Subcutaneous abdominal adipose tissue (tissue), 5 donors: ENCODE data around the gene MUC5AC.
"Not testable (repeated sequence)": the region's sequence is repeated elsewhere in the genome, so short reads cannot be mapped to it uniquely, and the experiment has no call there.

Source experiments
- H3K27ac ChIP-seq: one replicate; pipeline ENCODE4 v1.7.0; 2013; ENCODE audit warnings: low read depth, mild to moderate bottlenecking, inconsistent platforms, low read length, moderate library complexity
- H3K27me3 ChIP-seq, 5 donors: one replicate each; pipeline ENCODE4 v1.7.0; 2013; ENCODE audit warnings: low read length in 5 of 5, inconsistent platforms in 1 of 5; ENCODE audit not compliant: control insufficient read depth in 5 of 5, insufficient read depth in 4 of 5
- H3K36me3 ChIP-seq, 5 donors: one replicate each; pipeline ENCODE4 v1.7.0; 2013; ENCODE audit warnings: low read length in 5 of 5; ENCODE audit not compliant: control insufficient read depth in 5 of 5, insufficient read depth in 5 of 5
- H3K4me1 ChIP-seq, 5 donors: one replicate each; pipeline ENCODE4 v1.7.0; 2013; ENCODE audit warnings: low read length in 5 of 5, mild to moderate bottlenecking in 3 of 5, moderate library complexity in 1 of 5; ENCODE audit not compliant: control insufficient read depth in 5 of 5, insufficient read depth in 5 of 5
- H3K4me3 ChIP-seq, 5 donors: one replicate each; pipeline ENCODE4 v1.7.0; 2013; ENCODE audit warnings: low read length in 5 of 5, low read depth in 1 of 5
- H3K9ac ChIP-seq, 5 donors: one replicate each; pipeline ENCODE4 v1.7.0; 2013; ENCODE audit warnings: low read length in 5 of 5, mild to moderate bottlenecking in 4 of 5, moderate library complexity in 3 of 5
- H3K9me3 ChIP-seq, 5 donors: one replicate each; pipeline ENCODE4 v1.7.0; 2013; ENCODE audit warnings: low read length in 5 of 5; ENCODE audit not compliant: control insufficient read depth in 5 of 5
- donor health status: healthy.
- donor health status: healthy.
- donor health status: healthy.
- donor health status: healthy.
- donor health status: healthy.

Gene MUC5AC

DNA sequence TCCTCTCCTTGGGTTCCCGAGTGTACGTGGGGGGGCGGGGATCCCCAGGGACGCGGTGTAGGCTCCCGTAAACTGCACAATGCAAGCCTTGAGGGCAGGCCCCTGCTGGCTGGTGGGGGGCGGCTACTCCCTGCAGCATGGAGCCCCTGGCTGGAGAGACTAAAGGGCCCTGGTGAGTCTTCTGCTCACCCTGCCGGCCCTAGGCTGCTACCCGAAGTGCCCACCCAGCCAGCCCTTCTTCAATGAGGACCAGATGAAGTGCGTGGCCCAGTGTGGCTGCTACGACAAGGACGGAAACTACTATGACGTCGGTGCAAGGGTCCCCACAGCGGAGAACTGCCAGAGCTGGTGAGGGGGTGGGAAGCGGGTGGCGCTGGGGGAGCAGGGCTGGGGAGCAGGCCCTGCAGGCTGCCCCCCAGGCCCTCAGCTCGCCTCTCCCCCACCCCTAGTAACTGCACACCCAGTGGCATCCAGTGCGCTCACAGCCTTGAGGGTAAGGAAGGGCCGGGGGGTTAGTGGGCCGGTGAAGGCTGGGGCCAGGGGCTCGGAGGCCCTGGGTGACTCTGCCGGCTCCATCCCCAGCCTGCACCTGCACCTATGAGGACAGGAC is 81.9 kb downstream of the MUC5AC start:
- peaks cover 0 to 8% (median 0%) of the 10 kb centered on the region in 5 donors for H3K27me3 ChIP-seq
- no peaks in the 10 kb centered on the region for H3K4me1 ChIP-seq
- no peaks in the 10 kb centered on the region for H3K9me3 ChIP-seq

DNA sequence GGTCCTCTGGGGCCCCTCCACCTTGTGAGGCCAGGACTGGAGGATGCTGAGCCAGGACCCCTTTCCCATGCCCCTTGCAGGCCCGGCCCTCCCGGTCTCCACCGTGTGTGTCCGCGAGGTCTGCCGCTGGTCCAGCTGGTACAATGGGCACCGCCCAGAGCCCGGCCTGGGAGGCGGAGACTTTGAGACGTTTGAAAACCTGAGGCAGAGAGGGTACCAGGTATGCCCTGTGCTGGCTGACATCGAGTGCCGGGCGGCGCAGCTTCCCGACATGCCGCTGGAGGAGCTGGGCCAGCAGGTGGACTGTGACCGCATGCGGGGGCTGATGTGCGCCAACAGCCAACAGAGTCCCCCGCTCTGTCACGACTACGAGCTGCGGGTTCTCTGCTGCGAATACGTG is 83.0 kb downstream of the MUC5AC start:
- Histone ChIP-seq H3K4me3 (no peak overlapping the region), H3K9ac (no peak overlapping the region), H3K9me3 (no peaks in the 10 kb centered on the region), H3K4me1 (no peaks in the 10 kb centered on the region), H3K27me3 (peaks cover 0 to 8% (median 0%) of the 10 kb centered on the region in 5 donors), H3K36me3 (no peaks in the 10 kb centered on the region), H3K27ac (no peak overlapping the region)

More for the DNA sequence above, 81.9 kb downstream of the MUC5AC start:
- Histone ChIP-seq H3K4me3 (no peak overlapping the region), H3K27ac (no peak overlapping the region), H3K36me3 (no peaks in the 10 kb centered on the region), H3K9ac (no peak overlapping the region)

DNA sequence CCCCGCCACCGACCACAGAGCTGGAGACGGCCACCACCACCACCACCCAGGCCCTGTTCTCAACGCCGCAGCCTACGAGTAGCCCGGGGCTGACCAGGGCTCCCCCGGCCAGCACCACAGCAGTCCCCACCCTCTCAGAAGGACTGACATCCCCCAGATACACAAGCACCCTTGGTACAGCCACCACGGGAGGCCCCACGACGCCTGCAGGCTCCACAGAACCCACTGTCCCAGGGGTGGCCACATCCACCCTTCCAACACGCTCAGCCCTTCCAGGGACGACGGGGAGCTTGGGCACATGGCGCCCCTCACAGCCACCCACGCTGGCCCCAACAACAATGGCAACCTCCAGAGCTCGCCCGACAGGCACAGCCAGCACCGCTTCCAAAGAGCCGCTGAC is 84.0 kb downstream of the MUC5AC start:
- no peak overlapping the region for H3K9ac ChIP-seq
- no peak overlapping the region for H3K27ac ChIP-seq
- H3K36me3 ChIP-seq = no peaks in the 10 kb centered on the region
- no peaks in the 10 kb centered on the region for H3K4me1 ChIP-seq
- H3K27me3 ChIP-seq = no peaks in the 10 kb centered on the region
- H3K9me3 ChIP-seq = no peaks in the 10 kb centered on the region
- H3K4me3 ChIP-seq = no peak overlapping the region

DNA sequence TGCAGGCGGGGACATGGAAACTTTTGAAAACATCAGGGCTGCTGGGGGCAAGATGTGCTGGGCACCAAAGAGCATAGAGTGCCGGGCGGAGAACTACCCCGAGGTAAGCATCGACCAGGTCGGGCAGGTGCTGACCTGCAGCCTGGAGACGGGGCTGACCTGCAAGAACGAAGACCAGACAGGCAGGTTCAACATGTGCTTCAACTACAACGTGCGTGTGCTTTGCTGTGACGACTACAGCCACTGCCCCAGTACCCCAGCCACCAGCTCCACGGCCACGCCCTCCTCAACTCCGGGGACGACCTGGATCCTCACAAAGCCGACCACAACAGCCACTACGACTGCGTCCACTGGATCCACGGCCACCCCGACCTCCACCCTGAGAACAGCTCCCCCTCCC is 84.5 kb downstream of the MUC5AC start:
- Histone ChIP-seq H3K4me1 (no peaks in the 10 kb centered on the region), H3K27me3 (no peaks in the 10 kb centered on the region), H3K36me3 (no peaks in the 10 kb centered on the region), H3K9me3 (no peaks in the 10 kb centered on the region), H3K9ac (no peak overlapping the region), H3K4me3 (no peak overlapping the region), H3K27ac (no peak overlapping the region)

DNA sequence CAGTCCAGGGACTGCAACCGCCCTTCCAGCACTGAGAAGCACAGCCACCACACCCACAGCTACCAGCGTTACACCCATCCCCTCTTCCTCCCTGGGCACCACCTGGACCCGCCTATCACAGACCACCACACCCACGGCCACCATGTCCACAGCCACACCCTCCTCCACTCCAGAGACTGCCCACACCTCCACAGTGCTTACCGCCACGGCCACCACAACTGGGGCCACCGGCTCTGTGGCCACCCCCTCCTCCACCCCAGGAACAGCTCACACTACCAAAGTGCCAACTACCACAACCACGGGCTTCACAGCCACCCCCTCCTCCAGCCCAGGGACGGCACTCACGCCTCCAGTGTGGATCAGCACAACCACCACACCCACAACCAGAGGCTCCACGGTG is 85.0 kb downstream of the MUC5AC start:
- H3K36me3 ChIP-seq, H3K9me3 ChIP-seq, H3K9ac ChIP-seq, H3K27ac ChIP-seq, H3K4me3 ChIP-seq, H3K27me3 ChIP-seq, H3K4me1 ChIP-seq: not testable (repeated sequence)

DNA sequence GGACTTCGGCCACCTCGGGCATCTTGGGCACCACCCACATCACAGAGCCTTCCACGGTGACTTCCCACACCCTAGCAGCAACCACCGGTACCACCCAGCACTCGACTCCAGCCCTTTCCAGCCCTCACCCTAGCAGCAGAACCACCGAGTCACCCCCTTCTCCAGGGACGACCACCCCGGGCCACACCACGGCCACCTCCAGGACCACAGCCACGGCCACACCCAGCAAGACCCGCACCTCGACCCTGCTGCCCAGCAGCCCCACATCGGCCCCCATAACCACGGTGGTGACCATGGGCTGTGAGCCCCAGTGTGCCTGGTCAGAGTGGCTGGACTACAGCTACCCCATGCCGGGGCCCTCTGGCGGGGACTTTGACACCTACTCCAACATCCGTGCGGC is 85.8 kb downstream of the MUC5AC start:
- H3K36me3 ChIP-seq, H3K9me3 ChIP-seq, H3K27me3 ChIP-seq, H3K9ac ChIP-seq, H3K27ac ChIP-seq, H3K4me1 ChIP-seq, H3K4me3 ChIP-seq: not testable (repeated sequence)

DNA sequence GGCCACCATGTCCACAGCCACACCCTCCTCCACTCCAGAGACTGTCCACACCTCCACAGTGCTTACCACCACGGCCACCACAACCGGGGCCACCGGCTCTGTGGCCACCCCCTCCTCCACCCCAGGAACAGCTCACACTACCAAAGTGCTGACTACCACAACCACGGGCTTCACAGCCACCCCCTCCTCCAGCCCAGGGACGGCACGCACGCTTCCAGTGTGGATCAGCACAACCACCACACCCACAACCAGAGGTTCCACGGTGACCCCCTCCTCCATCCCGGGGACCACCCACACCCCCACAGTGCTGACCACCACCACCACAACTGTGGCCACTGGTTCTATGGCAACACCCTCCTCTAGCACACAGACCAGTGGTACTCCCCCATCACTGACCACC is 86.8 kb downstream of the MUC5AC start:
- H3K4me3 ChIP-seq, H3K9ac ChIP-seq, H3K9me3 ChIP-seq, H3K27ac ChIP-seq, H3K4me1 ChIP-seq, H3K27me3 ChIP-seq, H3K36me3 ChIP-seq: not testable (repeated sequence)

DNA sequence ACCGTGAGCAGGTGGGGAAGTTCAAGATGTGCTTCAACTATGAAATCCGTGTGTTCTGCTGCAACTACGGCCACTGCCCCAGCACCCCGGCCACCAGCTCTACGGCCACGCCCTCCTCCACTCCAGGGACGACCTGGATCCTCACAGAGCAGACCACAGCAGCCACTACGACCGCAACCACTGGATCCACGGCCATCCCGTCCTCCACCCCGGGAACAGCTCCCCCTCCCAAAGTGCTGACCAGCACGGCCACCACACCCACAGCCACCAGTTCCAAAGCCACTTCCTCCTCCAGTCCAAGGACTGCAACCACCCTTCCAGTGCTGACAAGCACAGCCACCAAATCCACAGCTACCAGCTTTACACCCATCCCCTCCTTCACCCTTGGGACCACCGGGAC is 88.0 kb downstream of the MUC5AC start:
- H3K27ac ChIP-seq, H3K4me3 ChIP-seq, H3K9ac ChIP-seq, H3K27me3 ChIP-seq, H3K9me3 ChIP-seq, H3K36me3 ChIP-seq, H3K4me1 ChIP-seq: not testable (repeated sequence)

DNA sequence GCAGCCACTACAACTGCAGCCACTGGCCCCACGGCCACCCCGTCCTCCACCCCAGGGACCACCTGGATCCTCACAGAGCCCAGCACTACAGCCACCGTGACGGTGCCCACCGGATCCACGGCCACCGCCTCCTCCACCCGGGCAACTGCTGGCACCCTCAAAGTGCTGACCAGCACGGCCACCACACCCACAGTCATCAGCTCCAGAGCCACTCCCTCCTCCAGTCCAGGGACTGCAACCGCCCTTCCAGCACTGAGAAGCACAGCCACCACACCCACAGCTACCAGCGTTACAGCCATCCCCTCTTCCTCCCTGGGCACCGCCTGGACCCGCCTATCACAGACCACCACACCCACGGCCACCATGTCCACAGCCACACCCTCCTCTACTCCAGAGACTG is 88.5 kb downstream of the MUC5AC start:
- not testable (repeated sequence) for H3K36me3 ChIP-seq, H3K9me3 ChIP-seq, H3K27ac ChIP-seq, H3K9ac ChIP-seq, H3K4me1 ChIP-seq, H3K27me3 ChIP-seq, H3K4me3 ChIP-seq

DNA sequence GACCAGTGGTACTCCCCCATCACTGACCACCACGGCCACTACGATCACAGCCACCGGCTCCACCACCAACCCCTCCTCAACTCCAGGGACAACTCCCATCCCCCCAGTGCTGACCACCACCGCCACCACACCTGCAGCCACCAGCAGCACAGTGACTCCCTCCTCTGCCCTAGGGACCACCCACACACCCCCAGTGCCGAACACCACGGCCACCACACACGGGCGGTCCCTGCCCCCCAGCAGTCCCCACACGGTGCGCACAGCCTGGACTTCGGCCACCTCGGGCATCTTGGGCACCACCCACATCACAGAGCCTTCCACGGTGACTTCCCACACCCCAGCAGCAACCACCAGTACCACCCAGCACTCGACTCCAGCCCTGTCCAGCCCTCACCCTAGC is 89.3 kb downstream of the MUC5AC start:
- H3K4me1 ChIP-seq, H3K27ac ChIP-seq, H3K36me3 ChIP-seq, H3K9ac ChIP-seq, H3K27me3 ChIP-seq, H3K9me3 ChIP-seq, H3K4me3 ChIP-seq: not testable (repeated sequence)

DNA sequence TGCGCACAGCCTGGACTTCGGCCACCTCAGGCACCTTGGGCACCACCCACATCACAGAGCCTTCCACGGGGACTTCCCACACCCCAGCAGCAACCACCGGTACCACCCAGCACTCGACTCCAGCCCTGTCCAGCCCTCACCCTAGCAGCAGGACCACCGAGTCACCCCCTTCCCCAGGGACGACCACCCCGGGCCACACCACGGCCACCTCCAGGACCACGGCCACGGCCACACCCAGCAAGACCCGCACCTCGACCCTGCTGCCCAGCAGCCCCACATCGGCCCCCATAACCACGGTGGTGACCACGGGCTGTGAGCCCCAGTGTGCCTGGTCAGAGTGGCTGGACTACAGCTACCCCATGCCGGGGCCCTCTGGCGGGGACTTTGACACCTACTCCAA is 91.2 kb downstream of the MUC5AC start:
- not testable (repeated sequence) for H3K27me3 ChIP-seq, H3K4me1 ChIP-seq, H3K36me3 ChIP-seq, H3K4me3 ChIP-seq, H3K9me3 ChIP-seq, H3K27ac ChIP-seq, H3K9ac ChIP-seq
